ENCODE measurements around the gene BFAR.

DNA sequence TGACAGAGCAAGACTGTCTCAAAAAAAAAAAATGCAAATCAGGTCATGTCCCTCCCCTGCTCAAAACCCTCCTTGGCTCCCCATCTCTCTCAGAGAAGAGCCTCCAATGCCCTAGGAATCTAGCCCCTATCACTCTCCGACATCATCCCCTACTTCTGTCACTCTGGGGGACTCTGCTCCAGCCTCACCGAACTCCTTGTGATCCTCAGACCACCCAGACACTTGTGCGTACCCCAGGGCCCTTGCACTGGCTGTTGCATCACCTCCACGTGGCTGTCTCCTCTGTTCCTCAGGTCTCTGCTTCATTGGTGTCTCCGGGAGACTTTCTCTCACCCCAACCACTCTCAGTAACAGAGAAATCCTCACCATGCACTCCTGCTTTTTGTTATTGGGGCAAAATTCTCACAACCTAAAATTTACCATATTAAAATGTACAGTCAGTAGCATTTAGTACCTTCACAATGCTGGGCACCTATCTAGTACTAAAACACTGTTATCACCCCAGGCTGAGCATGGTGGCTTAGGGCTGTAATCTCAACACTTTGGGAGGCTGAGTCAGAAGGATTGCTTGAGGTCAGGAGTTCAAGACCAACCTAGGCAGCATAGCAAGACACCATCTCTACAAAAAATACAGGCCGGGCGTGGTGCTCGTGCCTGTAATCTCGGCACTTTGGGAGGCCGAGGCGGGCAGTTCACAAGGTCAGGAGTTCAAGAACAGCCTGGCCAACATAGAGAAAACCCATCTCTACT lies 46.2 kb downstream of the BFAR start:
- TF ChIP-seq, protein P1, sequence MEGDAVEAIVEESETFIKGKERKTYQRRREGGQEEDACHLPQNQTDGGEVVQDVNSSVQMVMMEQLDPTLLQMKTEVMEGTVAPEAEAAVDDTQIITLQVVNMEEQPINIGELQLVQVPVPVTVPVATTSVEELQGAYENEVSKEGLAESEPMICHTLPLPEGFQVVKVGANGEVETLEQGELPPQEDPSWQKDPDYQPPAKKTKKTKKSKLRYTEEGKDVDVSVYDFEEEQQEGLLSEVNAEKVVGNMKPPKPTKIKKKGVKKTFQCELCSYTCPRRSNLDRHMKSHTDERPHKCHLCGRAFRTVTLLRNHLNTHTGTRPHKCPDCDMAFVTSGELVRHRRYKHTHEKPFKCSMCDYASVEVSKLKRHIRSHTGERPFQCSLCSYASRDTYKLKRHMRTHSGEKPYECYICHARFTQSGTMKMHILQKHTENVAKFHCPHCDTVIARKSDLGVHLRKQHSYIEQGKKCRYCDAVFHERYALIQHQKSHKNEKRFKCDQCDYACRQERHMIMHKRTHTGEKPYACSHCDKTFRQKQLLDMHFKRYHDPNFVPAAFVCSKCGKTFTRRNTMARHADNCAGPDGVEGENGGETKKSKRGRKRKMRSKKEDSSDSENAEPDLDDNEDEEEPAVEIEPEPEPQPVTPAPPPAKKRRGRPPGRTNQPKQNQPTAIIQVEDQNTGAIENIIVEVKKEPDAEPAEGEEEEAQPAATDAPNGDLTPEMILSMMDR (IDR thresholded peaks at IDR 0.05), result no peak
- TF ChIP-seq POLR2A (IDR thresholded peaks at IDR 0.05), result no peak

All from Peyer's patch (tissue), 4 donors.